Colonic mucosa (tissue), 4 donors: ENCODE results near the gene SSNA1. TPM values are rescaled to one million over a fixed set of nuclear protein-coding genes. Genes with fewer than 3 reads are reported as not detected.

Source experiments
- DNase-seq: peaks from one replicate; pipeline ENCODE4 v3.0.0-alpha.2; 2020
- H3K27ac ChIP-seq: fragments of 200-600 bp; one replicate; pipeline ENCODE4 v1.8.0; 2021
- H3K27me3 ChIP-seq: fragments of 200-600 bp; one replicate; pipeline ENCODE4 v1.8.0; 2021
- H3K36me3 ChIP-seq: fragments of 200-600 bp; one replicate; pipeline ENCODE4 v1.8.0; 2021
- H3K4me1 ChIP-seq: fragments of 200-600 bp; one replicate; pipeline ENCODE4 v1.8.0; 2021; ENCODE audit warnings: mild to moderate bottlenecking
- H3K4me3 ChIP-seq: fragments of 200-600 bp; one replicate; pipeline ENCODE4 v1.8.0; 2021
- H3K9ac ChIP-seq, 2 donors: one replicate each; pipeline ENCODE4 v1.7.0; 2013; ENCODE audit warnings: control low read depth in 2 of 2, low read depth in 2 of 2, low read length in 2 of 2
- H3K9me3 ChIP-seq: fragments of 200-600 bp; one replicate; pipeline ENCODE4 v1.8.0; 2021
- CTCF ChIP-seq: fragments of 200-600 bp; IDR thresholded peaks from one replicate; pipeline ENCODE4 v1.8.0; 2022; ENCODE audit warnings: antibody characterized with exemption, mild to moderate bottlenecking
- intact Hi-C: fragments of 100-400 bp; cut with DNase I; formaldehyde crosslinking; loops from one replicate; pipeline ENCODE4 v1.14.1; 2022
- total RNA-seq, 2 donors: library from RNA; stranded (reverse); fragmentation: NEBNext Ultra II Directional in 1 of 2; extraction: Animal tissue kit (Norgen Biotek cat#: 25700) in 1 of 2; gene quantifications; one replicate each; pipeline ENCODE4 v1.2.1, GENCODE V29; 2021
- donor health status: healthy.
- donor health status: DM: no; HTN: no; CAD: no.
- donor health status: DM: no; HTN: no; CAD: no.

SSNA1 gene
- total RNA-seq, 2 donors from 2014 or later = 60.0 to 100 TPM

- intact Hi-C loops = no loop called here
- Histone ChIP-seq H3K27ac (no peak overlapping the region), H3K9me3 (no peaks in the 10 kb centered on the region), H3K4me1 (peaks cover 4% of the 10 kb centered on the region), H3K36me3 (no peaks in the 10 kb centered on the region), H3K4me3 (no peak overlapping the region), H3K9ac (no peak overlapping the region), H3K27me3 (peaks cover 10% of the 10 kb centered on the region)
- DNase-seq = peak; percentile 51
- TF ChIP-seq CTCF = peak; percentile 48
Measured at GRCh38 chr9:137176302-137177182, 11.9 kb upstream of the SSNA1 start.

GRCh38 chr9:137178201-137178938, 10.1 kb upstream of the SSNA1 start:
- intact Hi-C loops = no loop called here
- peaks cover 9% of the 10 kb centered on the region for H3K27me3 ChIP-seq
- no peak overlapping the region for H3K9ac ChIP-seq
- peaks cover 4% of the 10 kb centered on the region for H3K4me1 ChIP-seq
- DNase-seq = no peak
- no peaks in the 10 kb centered on the region for H3K36me3 ChIP-seq
- H3K27ac ChIP-seq = no peak overlapping the region
- H3K4me3 ChIP-seq = no peak overlapping the region
- H3K9me3 ChIP-seq = no peaks in the 10 kb centered on the region
- no peak for TF ChIP-seq CTCF

GRCh38 chr9:137178939-137179630, 9.4 kb upstream of the SSNA1 start:
- Histone ChIP-seq H3K36me3 (no peaks in the 10 kb centered on the region), H3K9ac (no peak overlapping the region), H3K9me3 (no peaks in the 10 kb centered on the region), H3K27me3 (peaks cover 9% of the 10 kb centered on the region), H3K4me1 (peaks cover 4% of the 10 kb centered on the region), H3K4me3 (no peak overlapping the region), H3K27ac (no peak overlapping the region)
- no peak for DNase-seq
- TF ChIP-seq CTCF = no peak
- intact Hi-C loops = no loop called here

GRCh38 chr9:137179761-137180160, 8.7 kb upstream of the SSNA1 start:
- H3K4me1 ChIP-seq = peaks cover 4% of the 10 kb centered on the region
- H3K9ac ChIP-seq = no peak overlapping the region
- DNase-seq = no peak
- no peak overlapping the region for H3K27ac ChIP-seq
- no peak for TF ChIP-seq CTCF
- no peaks in the 10 kb centered on the region for H3K36me3 ChIP-seq
- no peak overlapping the region for H3K4me3 ChIP-seq
- H3K27me3 ChIP-seq = peaks cover 9% of the 10 kb centered on the region
- intact Hi-C loops = no loop called here
- no peaks in the 10 kb centered on the region for H3K9me3 ChIP-seq

GRCh38 chr9:137180491-137180890, 8.0 kb upstream of the SSNA1 start:
- no peaks in the 10 kb centered on the region for H3K36me3 ChIP-seq
- no peak for DNase-seq
- intact Hi-C loops = no loop called here
- H3K9ac ChIP-seq = no peak overlapping the region
- TF ChIP-seq CTCF = no peak
- H3K27me3 ChIP-seq = peaks cover 2% of the 10 kb centered on the region
- H3K4me3 ChIP-seq = no peak overlapping the region
- H3K9me3 ChIP-seq = no peaks in the 10 kb centered on the region
- H3K27ac ChIP-seq = no peak overlapping the region
- H3K4me1 ChIP-seq = peaks cover 4% of the 10 kb centered on the region
